Nephron progenitor cell (in vitro differentiated cells): Measurements from ENCODE around the gene GRID2.

Experiments used
- DNase-seq: peaks from one replicate; pipeline ENCODE4 v3.0.0; 2021
- H3K27ac Mint-ChIP-seq: 2 replicates; pipeline ENCODE4 v1.8.0; 2021; ENCODE audit warnings: mild to moderate bottlenecking, moderate library complexity, mixed read lengths
- H3K27me3 Mint-ChIP-seq: 2 replicates; pipeline ENCODE4 v1.8.0; 2021; ENCODE audit warnings: mild to moderate bottlenecking, low read depth, mixed read lengths; ENCODE audit not compliant: poor library complexity
- H3K36me3 Mint-ChIP-seq: 2 replicates; pipeline ENCODE4 v1.8.0; 2021; ENCODE audit warnings: low read depth, mixed read lengths
- H3K4me1 Mint-ChIP-seq: 2 replicates; pipeline ENCODE4 v1.8.0; 2021; ENCODE audit warnings: mixed read lengths
- H3K4me3 Mint-ChIP-seq: 2 replicates; pipeline ENCODE4 v1.8.0; 2021; ENCODE audit warnings: mild to moderate bottlenecking, moderate library complexity, mixed read lengths
- H3K9me3 Mint-ChIP-seq: 2 replicates; pipeline ENCODE4 v1.8.0; 2021; ENCODE audit warnings: mild to moderate bottlenecking, moderate library complexity, mixed read lengths
- TF ChIP-seq, protein P1 (sequence below): fragments of 200-600 bp; sonication (generic); IDR thresholded peaks from 2 replicates; pipeline ENCODE4 v1.5.0; 2021; ENCODE audit warnings: antibody characterized with exemption

Gene GRID2

GRCh38 chr4:92618968-92619367 is 315.2 kb downstream of the GRID2 start:
- DNase-seq = no peak
- no peak overlapping the region for H3K4me3 Mint-ChIP-seq
- H3K4me1 Mint-ChIP-seq = no peaks in the 10 kb centered on the region
- H3K9me3 Mint-ChIP-seq = no peaks in the 10 kb centered on the region
- no peaks in the 10 kb centered on the region for H3K27me3 Mint-ChIP-seq
- TF ChIP-seq, protein P1, sequence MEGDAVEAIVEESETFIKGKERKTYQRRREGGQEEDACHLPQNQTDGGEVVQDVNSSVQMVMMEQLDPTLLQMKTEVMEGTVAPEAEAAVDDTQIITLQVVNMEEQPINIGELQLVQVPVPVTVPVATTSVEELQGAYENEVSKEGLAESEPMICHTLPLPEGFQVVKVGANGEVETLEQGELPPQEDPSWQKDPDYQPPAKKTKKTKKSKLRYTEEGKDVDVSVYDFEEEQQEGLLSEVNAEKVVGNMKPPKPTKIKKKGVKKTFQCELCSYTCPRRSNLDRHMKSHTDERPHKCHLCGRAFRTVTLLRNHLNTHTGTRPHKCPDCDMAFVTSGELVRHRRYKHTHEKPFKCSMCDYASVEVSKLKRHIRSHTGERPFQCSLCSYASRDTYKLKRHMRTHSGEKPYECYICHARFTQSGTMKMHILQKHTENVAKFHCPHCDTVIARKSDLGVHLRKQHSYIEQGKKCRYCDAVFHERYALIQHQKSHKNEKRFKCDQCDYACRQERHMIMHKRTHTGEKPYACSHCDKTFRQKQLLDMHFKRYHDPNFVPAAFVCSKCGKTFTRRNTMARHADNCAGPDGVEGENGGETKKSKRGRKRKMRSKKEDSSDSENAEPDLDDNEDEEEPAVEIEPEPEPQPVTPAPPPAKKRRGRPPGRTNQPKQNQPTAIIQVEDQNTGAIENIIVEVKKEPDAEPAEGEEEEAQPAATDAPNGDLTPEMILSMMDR = no peak
- no peak overlapping the region for H3K27ac Mint-ChIP-seq
- no peaks in the 10 kb centered on the region for H3K36me3 Mint-ChIP-seq

- H3K27ac Mint-ChIP-seq = no peak overlapping the region
- no peaks in the 10 kb centered on the region for H3K9me3 Mint-ChIP-seq
- no peak for DNase-seq
- H3K36me3 Mint-ChIP-seq = no peaks in the 10 kb centered on the region
- no peaks in the 10 kb centered on the region for H3K4me1 Mint-ChIP-seq
- no peaks in the 10 kb centered on the region for H3K27me3 Mint-ChIP-seq
- no peak overlapping the region for H3K4me3 Mint-ChIP-seq
- TF ChIP-seq, protein P1 = no peak
These were observed 325.5 kb downstream of the GRID2 start for GRCh38 chr4:92629302-92629701.

- no peak overlapping the region for H3K27ac Mint-ChIP-seq
- no peak overlapping the region for H3K4me3 Mint-ChIP-seq
- no peaks in the 10 kb centered on the region for H3K27me3 Mint-ChIP-seq
- no peaks in the 10 kb centered on the region for H3K9me3 Mint-ChIP-seq
- TF ChIP-seq, protein P1 = no peak
- H3K4me1 Mint-ChIP-seq = no peaks in the 10 kb centered on the region
- DNase-seq = no peak
- H3K36me3 Mint-ChIP-seq = no peaks in the 10 kb centered on the region
These were observed 331.1 kb downstream of the GRID2 start for GRCh38 chr4:92634882-92635281.

DNA sequence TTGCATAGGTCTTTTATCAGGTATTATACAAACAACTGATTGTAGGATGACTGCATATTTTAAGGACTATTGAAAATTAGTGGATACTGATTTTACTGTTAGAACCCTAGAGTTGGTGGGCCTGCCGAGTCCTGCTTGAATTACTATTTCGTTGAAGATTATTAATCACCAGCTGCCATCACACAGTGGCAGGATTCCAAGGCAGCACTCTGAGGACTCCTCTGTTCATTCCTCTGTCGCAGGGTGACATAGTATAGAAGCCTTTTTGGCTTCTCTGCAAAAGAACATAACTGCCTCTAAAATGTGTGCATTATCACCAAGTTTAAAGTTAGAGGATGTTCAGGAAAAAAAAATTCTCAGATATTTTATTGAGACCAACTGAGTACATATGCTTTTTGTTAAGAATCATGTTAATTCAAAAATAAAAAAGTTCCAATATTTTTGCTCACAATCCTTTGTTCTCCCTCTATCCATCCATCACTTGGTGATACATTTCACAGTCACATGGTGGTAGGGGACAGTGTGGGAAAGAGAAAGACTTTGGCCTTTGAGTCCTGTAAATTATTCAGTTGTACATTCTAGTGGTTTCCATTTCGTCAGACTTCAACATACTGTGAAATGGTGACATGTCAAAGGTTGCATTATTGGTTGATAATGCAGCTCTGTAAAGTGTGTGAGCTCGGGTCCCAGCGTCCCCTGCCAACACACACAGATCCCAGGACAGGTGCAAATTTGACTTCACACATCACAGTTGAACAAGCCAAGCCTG is 332.5 kb downstream of the GRID2 start:
- no peaks in the 10 kb centered on the region for H3K36me3 Mint-ChIP-seq
- H3K4me3 Mint-ChIP-seq = no peak overlapping the region
- H3K9me3 Mint-ChIP-seq = no peaks in the 10 kb centered on the region
- H3K4me1 Mint-ChIP-seq = no peaks in the 10 kb centered on the region
- TF ChIP-seq, protein P1 = no peak
- peaks cover 4% of the 10 kb centered on the region for H3K27me3 Mint-ChIP-seq
- no peak for DNase-seq
- H3K27ac Mint-ChIP-seq = no peak overlapping the region

DNA sequence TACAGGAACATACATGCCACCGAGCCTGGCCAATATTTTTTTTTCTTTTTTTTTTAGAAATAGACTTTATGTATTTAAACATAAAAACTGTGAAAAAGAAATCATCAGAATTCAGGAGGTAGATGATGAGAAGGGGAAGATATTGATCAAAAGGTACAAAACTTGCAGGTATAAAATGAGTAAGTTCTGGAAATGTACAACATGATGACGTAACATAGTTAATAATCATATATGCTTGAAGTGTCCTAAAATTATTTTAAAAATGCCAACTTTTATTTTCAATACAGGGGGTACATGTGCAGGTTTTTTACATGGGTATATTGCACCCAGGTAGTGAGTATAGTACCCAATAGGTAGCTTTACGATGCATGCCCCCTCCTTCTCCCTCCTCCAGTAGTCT is 337.6 kb downstream of the GRID2 start:
- no peaks in the 10 kb centered on the region for H3K9me3 Mint-ChIP-seq
- H3K27ac Mint-ChIP-seq = no peak overlapping the region
- no peaks in the 10 kb centered on the region for H3K36me3 Mint-ChIP-seq
- H3K4me3 Mint-ChIP-seq = no peak overlapping the region
- H3K27me3 Mint-ChIP-seq = peaks cover 4% of the 10 kb centered on the region
- DNase-seq = no peak
- TF ChIP-seq, protein P1 = no peak
- no peaks in the 10 kb centered on the region for H3K4me1 Mint-ChIP-seq

DNA sequence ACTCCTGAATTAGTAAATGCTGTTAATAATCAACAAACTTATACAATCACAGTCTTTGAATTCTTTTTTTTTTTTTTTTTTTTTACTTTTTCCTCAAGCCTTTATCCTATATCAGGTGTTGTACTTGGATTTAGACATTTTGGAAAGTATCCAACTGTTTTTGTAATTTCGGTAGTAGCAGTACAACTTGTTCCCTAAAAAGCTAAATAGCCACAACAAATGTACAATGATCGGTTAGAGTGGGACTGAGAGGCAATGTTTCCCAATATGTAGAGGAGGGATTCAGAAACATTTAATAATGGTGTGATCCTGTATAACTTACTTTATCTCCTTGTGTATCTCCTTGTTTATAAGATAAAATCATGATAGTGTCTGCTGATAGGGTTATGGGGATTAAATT is 343.1 kb downstream of the GRID2 start:
- TF ChIP-seq, protein P1 = no peak
- Mint-ChIP-seq H3K27me3 (peaks cover 3% of the 10 kb centered on the region), H3K36me3 (no peaks in the 10 kb centered on the region), H3K27ac (no peak overlapping the region), H3K9me3 (no peaks in the 10 kb centered on the region), H3K4me1 (no peaks in the 10 kb centered on the region), H3K4me3 (no peak overlapping the region)
- no peak for DNase-seq
